WTC11 (cell line): Measurements from ENCODE around the gene BGN. TPM values are rescaled to one million over a fixed set of nuclear protein-coding genes. Genes with fewer than 3 reads are reported as not detected.

Experiments used
- ATAC-seq: fragments of 200-7000 bp; cut with Tn5 transposase; 2 replicates; pipeline ENCODE4 v1.10.0; 2021; ENCODE audit warnings: mild to moderate bottlenecking, moderate library complexity
- CTCF ChIA-PET: fragments of 300-600 bp; sonication (Branson Sonifier 250); formaldehyde crosslinking; loops from one replicate; lab custom pipeline; 2021; ENCODE audit warnings: antibody characterized with exemption; lab: Charles Lee
- POLR2A ChIA-PET: fragments of 350-600 bp; sonication (Branson Sonifier 250); formaldehyde crosslinking; loops from one replicate; lab custom pipeline; 2021; ENCODE audit warnings: antibody characterized with exemption; lab: Charles Lee
- DNase-seq: peaks from one replicate; pipeline ENCODE4 v3.0.0; 2021; ENCODE audit warnings: low spot score
- H3K27ac Mint-ChIP-seq: 2 replicates; pipeline ENCODE4 v1.8.0; 2021; ENCODE audit warnings: mixed read lengths
- H3K27me3 Mint-ChIP-seq: 2 replicates; pipeline ENCODE4 v1.8.0; 2021; ENCODE audit warnings: low read depth, mild to moderate bottlenecking, moderate library complexity, mixed read lengths
- H3K36me3 Mint-ChIP-seq: 2 replicates; pipeline ENCODE4 v1.8.0; 2021; ENCODE audit warnings: mixed read lengths
- H3K4me1 Mint-ChIP-seq: 2 replicates; pipeline ENCODE4 v1.8.0; 2022; ENCODE audit warnings: mixed read lengths
- H3K4me3 Mint-ChIP-seq: 2 replicates; pipeline ENCODE4 v1.8.0; 2021; ENCODE audit warnings: mild to moderate bottlenecking, moderate library complexity, mixed read lengths
- H3K9me3 Mint-ChIP-seq: 2 replicates; pipeline ENCODE4 v1.8.0; 2021; ENCODE audit warnings: mixed read lengths
- AR ChIP-seq: fragments of 250-450 bp; sonication (Bioruptor Pico); IDR thresholded peaks from 2 replicates; pipeline ENCODE4 v1.9.0; 2021; ENCODE audit warnings: mild to moderate bottlenecking
- CREM ChIP-seq: sonication (generic); formaldehyde crosslinking; IDR thresholded peaks from 2 replicates; pipeline ENCODE4 v1.8.1; 2022; ENCODE audit warnings: mild to moderate bottlenecking, missing genetic modification reagents, moderate library complexity
- FOXJ3 ChIP-seq: sonication (generic); formaldehyde crosslinking; IDR thresholded peaks from 2 replicates; pipeline ENCODE4 v1.9.0; 2021; ENCODE audit warnings: missing genetic modification reagents, mild to moderate bottlenecking, borderline replicate concordance
- IRF2 ChIP-seq: sonication (generic); formaldehyde crosslinking; IDR thresholded peaks from 2 replicates; pipeline ENCODE4 v1.8.0; 2022; ENCODE audit warnings: low read depth, missing genetic modification reagents, borderline replicate concordance
- JAZF1 ChIP-seq: fragments of 250-450 bp; sonication (Bioruptor Pico); IDR thresholded peaks from 2 replicates; pipeline ENCODE4 v1.9.0; 2021; ENCODE audit warnings: moderate library complexity, mild to moderate bottlenecking, inconsistent platforms
- KAT7 ChIP-seq: sonication (generic); formaldehyde crosslinking; IDR thresholded peaks from 2 replicates; pipeline ENCODE4 v1.8.1; 2023; ENCODE audit warnings: missing genetic modification reagents, mild to moderate bottlenecking, borderline replicate concordance
- MLX ChIP-seq: sonication (generic); formaldehyde crosslinking; IDR thresholded peaks from 2 replicates; pipeline ENCODE4 v1.8.1; 2023; ENCODE audit warnings: mild to moderate bottlenecking, missing genetic modification reagents, moderate library complexity
- MXD4 ChIP-seq: fragments of 250-450 bp; sonication (Bioruptor Pico); IDR thresholded peaks from 2 replicates; pipeline ENCODE4 v1.8.0; 2021; ENCODE audit warnings: mild to moderate bottlenecking, moderate library complexity, borderline replicate concordance
- NFE2L1 ChIP-seq: sonication (generic); formaldehyde crosslinking; IDR thresholded peaks from 2 replicates; pipeline ENCODE4 v1.8.1; 2023; ENCODE audit warnings: missing genetic modification reagents
- OVOL2 ChIP-seq: fragments of 250-450 bp; sonication (Bioruptor Pico); IDR thresholded peaks from 2 replicates; pipeline ENCODE4 v1.9.0; 2021; ENCODE audit warnings: mild to moderate bottlenecking, borderline replicate concordance
- RELA ChIP-seq: sonication (generic); formaldehyde crosslinking; IDR thresholded peaks from 2 replicates; pipeline ENCODE4 v1.8.1; 2022; ENCODE audit warnings: missing genetic modification reagents, mild to moderate bottlenecking, borderline replicate concordance
- SMAD4 ChIP-seq: sonication (generic); formaldehyde crosslinking; IDR thresholded peaks from 2 replicates; pipeline ENCODE4 v1.8.0; 2022; ENCODE audit warnings: mild to moderate bottlenecking, missing genetic modification reagents
- ZBTB43 ChIP-seq: sonication (generic); formaldehyde crosslinking; IDR thresholded peaks from 2 replicates; pipeline ENCODE4 v1.8.1; 2023; ENCODE audit warnings: mild to moderate bottlenecking, missing genetic modification reagents
- ZNF138 ChIP-seq: sonication (generic); formaldehyde crosslinking; conservative IDR thresholded peaks from 2 replicates; pipeline ENCODE4 v1.8.1; 2022; ENCODE audit warnings: mild to moderate bottlenecking, moderate library complexity, missing genetic modification reagents
- ZNF219 ChIP-seq: sonication (generic); formaldehyde crosslinking; IDR thresholded peaks from 2 replicates; pipeline ENCODE4 v1.8.0; 2023; ENCODE audit warnings: missing genetic modification reagents, mild to moderate bottlenecking, borderline replicate concordance
- ZNF232 ChIP-seq: sonication (generic); formaldehyde crosslinking; IDR thresholded peaks from 2 replicates; pipeline ENCODE4 v1.8.0; 2022; ENCODE audit warnings: mild to moderate bottlenecking, missing genetic modification reagents
- ZNF423 ChIP-seq: fragments of 250-450 bp; sonication (Bioruptor Pico); IDR thresholded peaks from 2 replicates; pipeline ENCODE4 v2.1.2; 2022; ENCODE audit warnings: mild to moderate bottlenecking, moderate library complexity
- total RNA-seq: library from RNA; stranded (reverse); gene quantifications from 3 replicates; pipeline ENCODE4 v1.2.3, GENCODE V29; 2021
- TF ChIP-seq, protein P1 (sequence below): fragments of 200-600 bp; IDR thresholded peaks from 2 replicates; pipeline ENCODE4 v1.8.0; 2022; ENCODE audit warnings: antibody characterized with exemption
- TF ChIP-seq, protein P2 (sequence below): sonication (generic); formaldehyde crosslinking; conservative IDR thresholded peaks from 2 replicates; pipeline ENCODE4 v1.8.1; 2022; ENCODE audit warnings: mild to moderate bottlenecking, missing genetic modification reagents
- TF ChIP-seq, protein P3 (sequence below): sonication (generic); formaldehyde crosslinking; IDR thresholded peaks from 2 replicates; pipeline ENCODE4 v1.8.0; 2022; ENCODE audit warnings: mild to moderate bottlenecking, missing genetic modification reagents

Gene BGN
- total RNA-seq, 1 experiment from 2014 or later, result 1.8 TPM

GRCh38 chrX:153509592-153509991, 14.8 kb downstream of the BGN start:
- Mint-ChIP-seq H3K4me3 (no peak overlapping the region), H3K27ac (no peak overlapping the region), H3K4me1 (0 out of 2 replicates have a peak, but pooled peaks cover 2% of the 10 kb centered on the region), H3K27me3 (no peaks in the 10 kb centered on the region), H3K36me3 (no peaks in the 10 kb centered on the region), H3K9me3 (no peaks in the 10 kb centered on the region)
- TF ChIP-seq JAZF1 (no peak), ZNF232 (CRISPR knock-in tag) (no peak), SMAD4 (CRISPR knock-in tag) (no peak), CREM (no peak), ZBTB43 (CRISPR knock-in tag) (no peak), ZNF219 (CRISPR knock-in tag) (no peak), KAT7 (CRISPR knock-in tag) (no peak), IRF2 (CRISPR knock-in tag) (no peak), AR (no peak), ZNF138 (CRISPR knock-in tag) (no peak), RELA (CRISPR knock-in tag) (no peak), MLX (CRISPR knock-in tag) (no peak), ZNF423 (CRISPR knock-in tag) (no peak), FOXJ3 (no peak), NFE2L1 (CRISPR knock-in tag) (no peak), MXD4 (CRISPR knock-in tag) (no peak), OVOL2 (CRISPR knock-in tag) (no peak)
- TF ChIP-seq, protein P1, sequence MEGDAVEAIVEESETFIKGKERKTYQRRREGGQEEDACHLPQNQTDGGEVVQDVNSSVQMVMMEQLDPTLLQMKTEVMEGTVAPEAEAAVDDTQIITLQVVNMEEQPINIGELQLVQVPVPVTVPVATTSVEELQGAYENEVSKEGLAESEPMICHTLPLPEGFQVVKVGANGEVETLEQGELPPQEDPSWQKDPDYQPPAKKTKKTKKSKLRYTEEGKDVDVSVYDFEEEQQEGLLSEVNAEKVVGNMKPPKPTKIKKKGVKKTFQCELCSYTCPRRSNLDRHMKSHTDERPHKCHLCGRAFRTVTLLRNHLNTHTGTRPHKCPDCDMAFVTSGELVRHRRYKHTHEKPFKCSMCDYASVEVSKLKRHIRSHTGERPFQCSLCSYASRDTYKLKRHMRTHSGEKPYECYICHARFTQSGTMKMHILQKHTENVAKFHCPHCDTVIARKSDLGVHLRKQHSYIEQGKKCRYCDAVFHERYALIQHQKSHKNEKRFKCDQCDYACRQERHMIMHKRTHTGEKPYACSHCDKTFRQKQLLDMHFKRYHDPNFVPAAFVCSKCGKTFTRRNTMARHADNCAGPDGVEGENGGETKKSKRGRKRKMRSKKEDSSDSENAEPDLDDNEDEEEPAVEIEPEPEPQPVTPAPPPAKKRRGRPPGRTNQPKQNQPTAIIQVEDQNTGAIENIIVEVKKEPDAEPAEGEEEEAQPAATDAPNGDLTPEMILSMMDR, result no peak
- TF ChIP-seq, protein P2, sequence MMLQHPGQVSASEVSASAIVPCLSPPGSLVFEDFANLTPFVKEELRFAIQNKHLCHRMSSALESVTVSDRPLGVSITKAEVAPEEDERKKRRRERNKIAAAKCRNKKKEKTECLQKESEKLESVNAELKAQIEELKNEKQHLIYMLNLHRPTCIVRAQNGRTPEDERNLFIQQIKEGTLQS (CRISPR knock-in tag), result no peak
- TF ChIP-seq, protein P3, sequence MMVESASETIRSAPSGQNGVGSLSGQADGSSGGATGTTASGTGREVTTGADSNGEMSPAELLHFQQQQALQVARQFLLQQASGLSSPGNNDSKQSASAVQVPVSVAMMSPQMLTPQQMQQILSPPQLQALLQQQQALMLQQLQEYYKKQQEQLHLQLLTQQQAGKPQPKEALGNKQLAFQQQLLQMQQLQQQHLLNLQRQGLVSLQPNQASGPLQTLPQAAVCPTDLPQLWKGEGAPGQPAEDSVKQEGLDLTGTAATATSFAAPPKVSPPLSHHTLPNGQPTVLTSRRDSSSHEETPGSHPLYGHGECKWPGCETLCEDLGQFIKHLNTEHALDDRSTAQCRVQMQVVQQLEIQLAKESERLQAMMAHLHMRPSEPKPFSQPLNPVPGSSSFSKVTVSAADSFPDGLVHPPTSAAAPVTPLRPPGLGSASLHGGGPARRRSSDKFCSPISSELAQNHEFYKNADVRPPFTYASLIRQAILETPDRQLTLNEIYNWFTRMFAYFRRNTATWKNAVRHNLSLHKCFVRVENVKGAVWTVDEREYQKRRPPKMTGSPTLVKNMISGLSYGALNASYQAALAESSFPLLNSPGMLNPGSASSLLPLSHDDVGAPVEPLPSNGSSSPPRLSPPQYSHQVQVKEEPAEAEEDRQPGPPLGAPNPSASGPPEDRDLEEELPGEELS (CRISPR knock-in tag), result no peak
- ChIA-PET POLR2A (interaction anchor here (0.6 kb wide), 1 partner anchor 40 kb away, joined by 3 read pairs; no protein-coding TSS in a partner anchor), CTCF (interaction anchor here (0.6 to 4.2 kb wide), 3 partner anchors 13 to 413 kb away, joined by 3 to 54 read pairs (median 6); partner anchors contain the start of gene HAUS7)
- DNase-seq (no peak), ATAC-seq (no peak)
